ENCODE measurements around the gene ANKRD33B. TPM values are rescaled to one million over a fixed set of nuclear protein-coding genes. Genes with fewer than 3 reads are reported as not detected.

Gene ANKRD33B
- polyA plus RNA-seq, 1 donor (not counting 4 experiments of a cell fraction or from before 2014, with no cell fraction given), result 1.9 TPM

DNA sequence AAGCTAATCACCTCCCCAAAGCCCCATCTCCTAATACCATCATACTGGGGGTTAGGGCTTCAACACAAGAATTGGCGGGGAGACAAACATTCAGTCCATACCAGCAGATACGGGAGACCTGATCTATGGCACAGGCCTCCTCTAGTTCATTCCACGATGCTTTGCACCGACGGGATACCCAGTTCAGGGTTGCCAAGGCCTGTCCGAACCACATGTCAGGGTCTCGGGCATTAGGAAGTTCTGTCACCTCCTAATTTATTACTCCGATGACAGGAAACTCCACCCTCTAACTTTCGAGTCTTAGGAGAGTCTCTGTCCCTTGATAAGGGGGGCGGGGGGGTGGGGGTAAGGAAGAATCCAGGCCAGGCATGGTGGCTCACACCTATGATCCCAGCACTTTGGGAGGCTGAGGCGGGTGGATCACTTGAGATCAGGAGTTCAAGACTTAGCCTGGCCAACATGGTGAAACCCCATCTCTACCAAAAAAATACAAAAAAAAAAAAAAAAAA, 23.8 kb upstream of the ANKRD33B start:
- Histone ChIP-seq H3K4me2 (ENCODE audit: control insufficient read depth, extremely low read depth, insufficient read depth, low read depth, low read length) (no peak overlapping the region), H4K20me1 (ENCODE audit: control insufficient read depth, extremely low read depth, insufficient read depth, low read length) (no peaks in the 10 kb centered on the region), H3K36me3 (ENCODE audit: control insufficient read depth in 2 of 2, extremely low read depth in 1 of 2, insufficient read depth in 2 of 2, low read length in 2 of 2) (no peaks in the 10 kb centered on the region), H3K4me3 (ENCODE audit: control insufficient read depth in 2 of 3, extremely low read depth in 1 of 3, insufficient read depth in 2 of 3, low read depth in 1 of 3, low read length in 3 of 3) (no peak overlapping the region), H3K9me3 (ENCODE audit: control insufficient read depth, low read depth, low read length) (no peaks in the 10 kb centered on the region), H3K9me1 (ENCODE audit: control insufficient read depth, extremely low read depth, insufficient read depth, low read length) (no peaks in the 10 kb centered on the region), H3K27me3 (ENCODE audit: control insufficient read depth, extremely low read depth, insufficient read depth, low read length) (peaks cover 7% of the 10 kb centered on the region), H2AFZ (ENCODE audit: control insufficient read depth, low read length) (no peak overlapping the region), H3K79me2 (ENCODE audit: control insufficient read depth, insufficient read depth, low read length) (no peaks in the 10 kb centered on the region), H3K4me1 (ENCODE audit: control insufficient read depth, extremely low read depth, insufficient read depth, low read length) (peaks cover 16% of the 10 kb centered on the region), H3K27ac (ENCODE audit: control insufficient read depth, insufficient read depth, low read length) (no peak overlapping the region), H3K9ac (ENCODE audit: control insufficient read depth, extremely low read depth, insufficient read depth, low read length) (no peak overlapping the region)
- TF ChIP-seq EZH2 (IDR thresholded peaks at IDR 0.05; ENCODE audit: low read length) (no peak), CTCF (optimal IDR thresholded peaks at IDR 0.05 in 1 of 3, IDR thresholded peaks at IDR 0.05 in 1 of 3, conservative IDR thresholded peaks at IDR 0.05 in 1 of 3; ENCODE audit: extremely low read depth in 1 of 3, insufficient read depth in 2 of 3, low read length in 3 of 3) (no peak)
- FAIRE-seq (no peak), DNase-seq (ENCODE audit: low read depth, low spot score) (no peak)
- dilution Hi-C loops (cut with MboI; ENCODE audit: extremely low pct_ligation_motif_present, low sequenced_read_pairs), result no loop called here

DNA sequence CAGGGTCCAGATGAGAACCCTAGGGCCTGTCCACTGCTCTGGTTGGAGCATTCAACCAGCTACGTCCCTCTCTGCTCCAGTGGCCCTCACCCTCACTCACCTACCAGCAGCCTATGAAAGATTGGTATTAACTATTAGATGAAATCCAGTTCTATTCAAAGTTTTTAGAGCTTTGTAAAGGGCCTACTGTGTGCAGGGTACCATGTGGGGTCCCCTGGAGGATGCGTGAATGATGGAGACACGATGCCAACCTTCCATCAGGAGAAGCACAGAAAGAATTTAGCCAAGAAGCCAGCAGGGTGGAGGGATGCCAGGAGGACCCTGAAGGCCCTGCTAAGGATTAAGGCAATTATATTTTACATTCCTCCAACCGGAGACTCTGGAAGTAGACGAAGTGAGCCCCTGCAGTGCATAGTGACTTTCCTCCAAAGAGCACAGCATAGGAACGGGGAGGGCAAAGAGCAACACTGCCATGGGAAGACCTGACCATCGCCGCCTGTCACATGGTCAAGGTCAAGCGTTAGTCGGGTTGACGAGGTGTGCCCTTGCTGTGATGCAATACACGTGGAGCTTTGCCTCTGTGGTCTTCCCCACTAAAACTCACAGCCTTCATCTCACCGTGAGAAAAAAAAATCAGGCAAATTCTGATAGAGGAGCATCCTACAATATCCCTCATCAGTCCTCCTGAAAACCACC, 22.8 kb upstream of the ANKRD33B start:
- peaks cover 16% of the 10 kb centered on the region for H3K4me1 ChIP-seq (ENCODE audit: control insufficient read depth, extremely low read depth, insufficient read depth, low read length)
- peaks cover 7% of the 10 kb centered on the region for H3K27me3 ChIP-seq (ENCODE audit: control insufficient read depth, extremely low read depth, insufficient read depth, low read length)
- H3K9ac ChIP-seq (ENCODE audit: control insufficient read depth, extremely low read depth, insufficient read depth, low read length), result no peak overlapping the region
- no peak overlapping the region for H3K4me2 ChIP-seq (ENCODE audit: control insufficient read depth, extremely low read depth, insufficient read depth, low read depth, low read length)
- TF ChIP-seq CTCF (optimal IDR thresholded peaks at IDR 0.05 in 1 of 3, IDR thresholded peaks at IDR 0.05 in 1 of 3, conservative IDR thresholded peaks at IDR 0.05 in 1 of 3; ENCODE audit: extremely low read depth in 1 of 3, insufficient read depth in 2 of 3, low read length in 3 of 3) (no peak), EZH2 (IDR thresholded peaks at IDR 0.05; ENCODE audit: low read length) (no peak)
- no peak overlapping the region for H3K27ac ChIP-seq (ENCODE audit: control insufficient read depth, insufficient read depth, low read length)
- FAIRE-seq, result no peak
- no peaks in the 10 kb centered on the region for H3K9me1 ChIP-seq (ENCODE audit: control insufficient read depth, extremely low read depth, insufficient read depth, low read length)
- dilution Hi-C loops (cut with MboI; ENCODE audit: extremely low pct_ligation_motif_present, low sequenced_read_pairs), result no loop called here
- no peaks in the 10 kb centered on the region for H3K79me2 ChIP-seq (ENCODE audit: control insufficient read depth, insufficient read depth, low read length)
- no peaks in the 10 kb centered on the region for H4K20me1 ChIP-seq (ENCODE audit: control insufficient read depth, extremely low read depth, insufficient read depth, low read length)
- no peak for DNase-seq (ENCODE audit: low read depth, low spot score)
- no peak overlapping the region for H3K4me3 ChIP-seq (ENCODE audit: control insufficient read depth in 2 of 3, extremely low read depth in 1 of 3, insufficient read depth in 2 of 3, low read depth in 1 of 3, low read length in 3 of 3)
- no peak overlapping the region for H2AFZ ChIP-seq (ENCODE audit: control insufficient read depth, low read length)
- H3K9me3 ChIP-seq (ENCODE audit: control insufficient read depth, low read depth, low read length), result no peaks in the 10 kb centered on the region
- no peaks in the 10 kb centered on the region for H3K36me3 ChIP-seq (ENCODE audit: control insufficient read depth in 2 of 2, extremely low read depth in 1 of 2, insufficient read depth in 2 of 2, low read length in 2 of 2)

Data from keratinocyte (primary cell).